CD1c-positive myeloid dendritic cell (primary cell): ENCODE measurements around the gene ANG.
"Not testable (repeated sequence)": the region's sequence is repeated elsewhere in the genome, so short reads cannot be mapped to it uniquely, and the experiment has no call there.

Experiments
- DNase-seq: peaks from one replicate; pipeline ENCODE4 v3.0.0-alpha.2; 2016; ENCODE audit errors: extremely low spot score

Gene ANG

GRCh38 chr14:20688167-20688839 is at the start of gene ANG:
TSS of gene ANG (plus strand) at chr14:20688764. CDS start at chr14:20693565, 4,801 bp downstream.
- DNase-seq, result no peak

GRCh38 chr14:20641591-20641990 is 47.0 kb upstream of the ANG start, which contains the start of gene OR6S1:
TSS of gene OR6S1 (minus strand) at chr14:20641691. CDS start at chr14:20641691, 0 bp downstream.
- no peak for DNase-seq

- DNase-seq, result no peak
Measured at GRCh38 chr14:20642182-20642581, 46.4 kb upstream of the ANG start.

GRCh38 chr14:20642755-20643154 is 45.8 kb upstream of the ANG start:
- not testable (repeated sequence) for DNase-seq

GRCh38 chr14:20644520-20644919 is 44.0 kb upstream of the ANG start:
- DNase-seq, result no peak

GRCh38 chr14:20645481-20645880 is 43.1 kb upstream of the ANG start:
- no peak for DNase-seq

- no peak for DNase-seq
Measured at GRCh38 chr14:20652996-20653975, 35.3 kb upstream of the ANG start.

GRCh38 chr14:20655851-20656250 is 32.7 kb upstream of the ANG start:
- DNase-seq, result no peak

GRCh38 chr14:20656274-20656673 is 32.3 kb upstream of the ANG start:
- DNase-seq, result no peak

GRCh38 chr14:20657216-20658211 is 31.1 kb upstream of the ANG start:
- peak; percentile 11 for DNase-seq

GRCh38 chr14:20658246-20658645 is 30.3 kb upstream of the ANG start:
- no peak for DNase-seq

GRCh38 chr14:20659336-20659735 is 29.2 kb upstream of the ANG start:
- DNase-seq, result no peak

- DNase-seq, result no peak
Measured at GRCh38 chr14:20659813-20660395, 28.7 kb upstream of the ANG start.

- DNase-seq, result no peak
Measured at GRCh38 chr14:20661197-20661596, 27.4 kb upstream of the ANG start.

GRCh38 chr14:20662968-20663732 is 25.4 kb upstream of the ANG start:
- DNase-seq, result peak; percentile 71

- not testable (repeated sequence) for DNase-seq
Measured at GRCh38 chr14:20666400-20666961, 22.1 kb upstream of the ANG start.

- DNase-seq, result peak; percentile 54
Measured at GRCh38 chr14:20667957-20668356, 20.6 kb upstream of the ANG start.

GRCh38 chr14:20668969-20669368 is 19.6 kb upstream of the ANG start:
- DNase-seq, result no peak

GRCh38 chr14:20671597-20672283 is 16.8 kb upstream of the ANG start:
- no peak for DNase-seq
